ENCODE data around the gene IL13.

IL13 gene

DNA sequence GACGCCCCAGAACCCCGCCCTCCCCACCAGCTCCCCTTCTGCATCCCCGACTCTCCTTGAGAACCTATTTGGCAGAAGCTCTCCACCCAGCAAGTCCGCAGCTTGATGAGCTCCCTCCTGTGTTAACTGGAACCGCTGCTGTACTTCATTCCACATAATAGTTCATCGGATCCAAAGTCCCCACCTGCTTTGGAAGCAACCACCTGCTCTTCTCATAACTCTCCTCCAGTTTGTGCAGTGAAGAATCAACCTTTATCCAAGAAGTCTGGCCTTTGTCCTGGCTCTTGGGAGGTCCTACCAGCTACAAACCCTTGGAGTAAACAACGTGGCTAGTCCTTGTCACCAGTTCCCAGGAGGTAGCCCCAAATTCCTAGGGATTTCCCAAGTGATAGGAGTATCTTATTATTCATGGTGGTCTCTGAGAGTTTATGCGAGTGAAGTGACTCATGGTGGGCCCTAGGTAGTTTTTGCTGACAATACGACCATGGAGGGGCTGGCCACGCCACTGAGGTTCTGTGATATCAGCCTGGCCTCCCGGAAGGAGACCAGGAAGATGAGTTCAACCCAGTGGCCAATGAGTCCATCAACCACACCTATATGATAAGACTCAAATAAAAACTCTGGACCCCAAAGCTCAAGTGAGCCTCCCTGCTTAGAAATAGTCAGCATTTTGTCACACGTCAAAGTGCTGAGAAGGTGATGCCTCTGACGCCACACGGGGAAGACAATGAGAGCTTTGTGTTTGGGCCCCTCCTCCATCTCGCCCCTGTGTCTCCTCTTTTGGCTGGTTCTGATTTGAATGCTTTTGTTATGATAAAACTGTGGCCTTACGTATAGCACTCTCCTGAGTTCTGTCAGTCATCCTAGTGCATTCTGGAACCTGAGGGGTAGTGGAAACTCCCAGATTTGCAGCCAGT is 12.3 kb downstream of the IL13 start:
- in situ Hi-C loops (cut with MboI; ENCODE audit: low sequenced_read_pairs): no loop called here

DNA sequence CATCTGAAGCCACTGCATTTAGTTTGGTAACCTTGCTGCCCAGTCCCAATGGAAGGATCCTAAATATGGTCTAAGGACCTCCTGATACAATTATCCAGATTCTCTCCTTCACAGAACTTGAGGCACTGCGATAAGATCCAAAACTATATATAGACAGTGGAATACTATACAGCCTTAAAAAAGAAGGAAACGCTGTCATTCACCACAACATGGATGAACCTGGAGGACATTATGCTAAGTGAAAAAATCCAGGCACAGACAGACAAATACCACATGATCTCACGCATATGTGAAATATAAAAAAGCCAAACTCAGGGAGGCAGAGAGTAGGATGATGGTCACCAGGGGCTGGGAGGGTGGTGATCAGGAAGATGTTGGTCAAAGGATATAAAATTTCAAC is 13.0 kb downstream of the IL13 start:
- in situ Hi-C loops (cut with MboI; ENCODE audit: low sequenced_read_pairs): no loop called here

GRCh38 chr5:132673488-132673887 is 15.5 kb downstream of the IL13 start:
- in situ Hi-C loops (cut with MboI; ENCODE audit: low sequenced_read_pairs): no loop called here

GRCh38 chr5:132673939-132674630 is 16.1 kb downstream of the IL13 start, which contains the start of gene IL4:
IL4 (plus strand) TSS chr5:132673989; CDS start chr5:132674051, 62 bp downstream.
- in situ Hi-C loops (cut with MboI; ENCODE audit: low sequenced_read_pairs): no loop called here

DNA sequence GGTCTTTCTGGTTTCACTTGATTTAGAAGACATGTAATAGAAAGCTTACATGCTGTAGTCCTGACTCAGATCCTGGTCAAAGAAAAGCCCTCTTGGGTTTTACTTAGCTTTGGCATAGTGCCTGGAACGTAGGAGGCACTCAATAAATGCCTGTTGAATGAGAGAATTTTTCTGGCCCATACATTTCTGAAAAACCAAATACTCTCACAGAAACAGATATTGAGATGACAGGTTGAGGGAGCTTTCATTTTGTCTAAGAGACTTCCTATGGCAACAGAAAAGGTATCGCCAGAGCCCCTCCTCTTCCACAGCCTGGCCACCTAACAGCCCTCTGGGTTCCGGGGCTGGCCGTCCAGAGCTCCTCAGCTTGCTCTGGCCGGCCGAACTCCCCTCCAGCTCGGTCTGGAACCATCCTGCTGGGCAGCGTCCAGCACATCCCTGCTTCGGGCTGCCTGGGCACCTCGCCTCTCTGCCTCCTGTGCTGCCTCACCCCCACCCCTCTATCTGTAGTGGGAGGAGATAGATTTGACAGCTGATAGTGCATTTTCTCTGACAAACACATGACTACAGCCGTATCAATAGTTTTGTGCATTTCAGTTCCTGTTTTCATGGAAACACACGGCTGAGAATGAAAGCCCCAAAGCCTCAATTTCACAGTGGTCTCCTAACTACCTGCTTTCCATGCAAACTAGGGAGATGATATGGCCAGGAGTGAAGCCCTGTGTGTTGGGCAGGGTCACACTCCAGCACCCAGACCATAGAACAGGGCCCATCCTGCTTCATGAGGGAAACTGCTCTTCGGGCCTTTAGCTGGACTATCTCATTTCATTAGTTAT is 16.9 kb downstream of the IL13 start:
- in situ Hi-C loops (cut with MboI; ENCODE audit: low sequenced_read_pairs): no loop called here

- in situ Hi-C loops (cut with MboI; ENCODE audit: low sequenced_read_pairs): no loop called here
Observed at GRCh38 chr5:132675936-132676689, 18.1 kb downstream of the IL13 start.

GRCh38 chr5:132677191-132677590 is 19.2 kb downstream of the IL13 start:
- in situ Hi-C loops (cut with MboI; ENCODE audit: low sequenced_read_pairs): no loop called here

GRCh38 chr5:132677682-132678400 is 19.9 kb downstream of the IL13 start:
- in situ Hi-C loops (cut with MboI; ENCODE audit: low sequenced_read_pairs): no loop called here

DNA sequence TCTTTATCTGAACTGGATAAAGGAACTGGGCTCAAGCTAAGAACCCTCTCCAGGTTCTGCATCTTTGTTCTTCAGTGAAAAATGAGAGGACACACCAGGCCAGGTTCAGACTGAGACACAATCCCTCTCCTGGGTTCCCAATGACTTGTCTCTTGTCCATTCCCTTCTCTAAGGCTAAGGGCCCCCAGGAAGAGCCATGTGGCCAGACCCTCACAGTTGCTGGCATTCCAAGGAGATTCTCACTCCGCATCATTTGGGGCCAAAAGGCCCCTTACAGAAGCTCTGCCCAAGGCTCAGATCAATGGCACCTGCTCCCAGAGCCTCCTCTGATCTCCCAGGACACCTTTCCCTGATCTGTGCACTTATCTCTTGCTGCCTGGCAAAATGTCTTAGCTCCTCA is 20.8 kb downstream of the IL13 start:
- in situ Hi-C loops (cut with MboI; ENCODE audit: low sequenced_read_pairs): no loop called here

- in situ Hi-C loops (cut with MboI; ENCODE audit: low sequenced_read_pairs): no loop called here
Observed at GRCh38 chr5:132679166-132679565, 21.2 kb downstream of the IL13 start.

DNA sequence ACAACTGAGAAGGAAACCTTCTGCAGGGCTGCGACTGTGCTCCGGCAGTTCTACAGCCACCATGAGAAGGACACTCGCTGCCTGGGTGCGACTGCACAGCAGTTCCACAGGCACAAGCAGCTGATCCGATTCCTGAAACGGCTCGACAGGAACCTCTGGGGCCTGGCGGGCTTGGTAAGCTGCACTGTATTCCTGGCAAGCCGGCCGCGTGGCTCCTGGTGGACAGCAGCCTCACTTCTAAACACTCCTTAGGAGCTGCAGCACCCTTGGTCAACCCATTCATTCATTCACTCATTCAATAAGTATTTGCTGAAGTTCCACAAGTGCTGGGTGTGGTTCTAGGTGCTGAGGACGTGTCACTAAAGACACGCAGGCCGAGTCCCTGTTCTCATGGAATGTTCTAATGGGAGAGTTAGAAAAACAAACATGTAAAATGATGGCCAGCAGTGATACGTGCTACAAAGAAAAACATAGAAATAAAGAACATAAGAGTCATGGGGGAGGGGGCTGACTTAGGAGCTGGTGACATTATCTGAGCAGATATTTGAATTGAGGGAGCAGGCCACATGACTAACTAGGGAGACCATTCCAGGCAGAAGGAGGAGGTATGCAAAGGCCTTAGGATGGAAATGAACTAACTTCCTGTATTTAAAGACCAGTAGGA is 21.9 kb downstream of the IL13 start:
- in situ Hi-C loops (cut with MboI; ENCODE audit: low sequenced_read_pairs): no loop called here

GRCh38 chr5:132680780-132681475 is 23.0 kb downstream of the IL13 start:
- in situ Hi-C loops (cut with MboI; ENCODE audit: low sequenced_read_pairs): no loop called here

DNA sequence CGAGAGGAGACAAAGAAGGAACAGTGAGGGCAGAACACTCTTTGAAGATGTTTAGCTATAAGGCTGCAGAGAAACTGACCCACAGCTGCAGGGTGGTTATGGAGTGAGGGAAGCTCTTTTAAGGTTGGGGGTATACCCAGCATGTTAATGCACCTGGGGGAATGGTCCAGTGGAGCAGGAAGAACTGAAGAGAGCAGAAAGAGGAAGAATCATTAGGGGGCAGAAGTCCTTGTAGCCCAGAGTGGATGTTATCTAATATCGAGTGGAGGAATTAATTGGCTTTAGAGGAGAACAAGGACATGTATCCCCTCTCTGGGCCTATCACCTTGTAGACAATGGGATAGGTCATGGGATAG is 23.5 kb downstream of the IL13 start:
- in situ Hi-C loops (cut with MboI; ENCODE audit: low sequenced_read_pairs): no loop called here

DNA sequence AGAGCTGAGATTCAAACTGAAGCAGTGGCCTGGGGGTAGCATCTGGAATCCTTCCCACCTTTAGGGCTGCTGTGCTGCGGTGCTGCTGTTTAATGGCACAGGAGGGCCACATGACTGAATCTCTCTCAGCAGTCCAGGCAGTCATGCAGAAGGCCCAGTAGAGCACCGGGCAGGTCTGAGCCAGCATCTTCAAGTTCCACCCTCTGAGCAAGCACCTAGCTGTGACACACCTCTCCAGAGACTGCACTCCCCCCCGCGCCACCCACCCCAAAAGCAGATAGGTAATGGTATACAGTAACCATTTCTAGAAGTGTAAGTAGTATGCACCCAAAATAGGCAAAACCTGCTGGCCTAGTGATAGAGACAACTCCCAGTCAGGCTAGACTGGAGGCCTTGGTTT is 24.0 kb downstream of the IL13 start:
- in situ Hi-C loops (cut with MboI; ENCODE audit: low sequenced_read_pairs): no loop called here

- in situ Hi-C loops (cut with MboI; ENCODE audit: low sequenced_read_pairs): no loop called here
Observed at GRCh38 chr5:132684491-132684890, 26.5 kb downstream of the IL13 start.

- in situ Hi-C loops (cut with MboI; ENCODE audit: low sequenced_read_pairs): no loop called here
Observed at GRCh38 chr5:132684922-132685720, 27.1 kb downstream of the IL13 start.

DNA sequence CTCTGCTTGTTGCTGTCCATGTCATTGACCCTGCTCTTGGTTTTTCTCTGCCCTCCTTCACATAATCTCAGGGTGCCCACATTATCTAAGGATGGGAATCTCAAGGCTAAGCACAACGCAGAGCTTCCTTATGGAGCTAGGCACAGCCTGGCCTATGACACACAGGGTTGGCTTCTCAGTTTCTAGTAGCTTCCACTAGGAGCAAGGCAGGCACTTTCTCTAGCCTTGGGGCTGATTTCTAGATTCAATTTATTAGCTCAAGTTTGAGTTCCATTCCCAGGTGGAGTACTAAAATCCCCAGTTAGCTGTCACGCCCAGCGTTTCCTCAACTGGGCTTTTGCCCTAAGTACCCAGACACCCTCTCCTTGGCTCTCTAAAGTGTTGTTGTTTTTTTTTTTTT is 28.2 kb downstream of the IL13 start:
- in situ Hi-C loops (cut with MboI; ENCODE audit: low sequenced_read_pairs): no loop called here

DNA sequence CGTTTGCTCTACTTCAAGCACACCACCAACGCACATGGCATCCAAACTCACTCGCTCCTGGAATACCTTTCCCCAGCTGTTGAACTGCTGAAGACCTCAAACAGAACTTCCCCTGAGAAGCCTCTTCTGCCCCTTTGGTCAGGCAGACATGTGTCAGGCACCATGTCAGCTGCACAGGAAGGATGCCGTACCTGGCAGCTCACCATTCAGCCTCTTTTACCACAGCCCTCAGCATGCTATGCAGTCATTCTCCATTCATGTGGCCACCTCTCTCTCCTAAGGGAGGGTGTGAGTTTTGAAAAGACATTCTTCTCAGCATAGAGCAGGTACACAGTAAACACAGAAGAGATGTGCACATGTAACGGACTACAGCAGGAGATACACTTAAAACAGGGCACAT is 30.0 kb downstream of the IL13 start:
- in situ Hi-C loops (cut with MboI; ENCODE audit: low sequenced_read_pairs): no loop called here
